22Rv1 (cell line): ENCODE results near the gene CLSTN2.

Source experiments
- H3K27ac ChIP-seq: fragments of 450-650 bp; 2 replicates; pipeline ENCODE4 v1.5.1; 2017
- ZFX ChIP-seq: fragments of 450-650 bp; IDR thresholded peaks from 2 replicates; pipeline ENCODE4 v1.6.1; 2017; ENCODE audit warnings: antibody characterized with exemption, borderline replicate concordance
- TF ChIP-seq, protein P1 (sequence below): fragments of 450-650 bp; IDR thresholded peaks from 2 replicates; pipeline ENCODE4 v1.5.1; 2017; ENCODE audit warnings: mild to moderate bottlenecking

Gene CLSTN2

DNA sequence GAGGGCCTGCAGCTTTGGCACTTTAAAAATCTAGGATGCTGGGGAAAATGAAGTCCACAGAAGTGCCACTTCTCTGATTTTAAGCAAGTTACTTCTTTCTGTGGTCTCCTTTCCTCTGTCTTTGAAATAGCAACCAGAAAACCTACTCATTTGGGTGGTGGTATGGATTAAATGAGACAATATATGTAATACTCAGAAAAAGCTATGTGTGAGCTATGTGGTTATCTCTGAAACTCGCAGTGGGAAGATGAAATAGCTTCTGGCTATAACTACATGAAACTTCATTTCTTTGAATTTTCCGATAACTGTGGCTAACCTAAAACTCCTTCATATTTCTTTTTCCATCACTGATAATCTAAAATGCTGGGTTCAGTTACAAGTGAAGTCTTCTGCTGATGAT is 368.9 kb downstream of the CLSTN2 start:
- no peak for TF ChIP-seq ZFX
- TF ChIP-seq, protein P1, sequence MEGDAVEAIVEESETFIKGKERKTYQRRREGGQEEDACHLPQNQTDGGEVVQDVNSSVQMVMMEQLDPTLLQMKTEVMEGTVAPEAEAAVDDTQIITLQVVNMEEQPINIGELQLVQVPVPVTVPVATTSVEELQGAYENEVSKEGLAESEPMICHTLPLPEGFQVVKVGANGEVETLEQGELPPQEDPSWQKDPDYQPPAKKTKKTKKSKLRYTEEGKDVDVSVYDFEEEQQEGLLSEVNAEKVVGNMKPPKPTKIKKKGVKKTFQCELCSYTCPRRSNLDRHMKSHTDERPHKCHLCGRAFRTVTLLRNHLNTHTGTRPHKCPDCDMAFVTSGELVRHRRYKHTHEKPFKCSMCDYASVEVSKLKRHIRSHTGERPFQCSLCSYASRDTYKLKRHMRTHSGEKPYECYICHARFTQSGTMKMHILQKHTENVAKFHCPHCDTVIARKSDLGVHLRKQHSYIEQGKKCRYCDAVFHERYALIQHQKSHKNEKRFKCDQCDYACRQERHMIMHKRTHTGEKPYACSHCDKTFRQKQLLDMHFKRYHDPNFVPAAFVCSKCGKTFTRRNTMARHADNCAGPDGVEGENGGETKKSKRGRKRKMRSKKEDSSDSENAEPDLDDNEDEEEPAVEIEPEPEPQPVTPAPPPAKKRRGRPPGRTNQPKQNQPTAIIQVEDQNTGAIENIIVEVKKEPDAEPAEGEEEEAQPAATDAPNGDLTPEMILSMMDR, result no peak

GRCh38 chr3:140308535-140308934 is 373.6 kb downstream of the CLSTN2 start:
- TF ChIP-seq, protein P1, result no peak
- no peak for TF ChIP-seq ZFX
- no peak overlapping the region for H3K27ac ChIP-seq

More for the DNA sequence above, 368.9 kb downstream of the CLSTN2 start:
- no peak overlapping the region for H3K27ac ChIP-seq

- TF ChIP-seq ZFX, result no peak
- TF ChIP-seq, protein P1, result no peak
- H3K27ac ChIP-seq, result no peak overlapping the region
These were observed 376.4 kb downstream of the CLSTN2 start for GRCh38 chr3:140311428-140311827.

DNA sequence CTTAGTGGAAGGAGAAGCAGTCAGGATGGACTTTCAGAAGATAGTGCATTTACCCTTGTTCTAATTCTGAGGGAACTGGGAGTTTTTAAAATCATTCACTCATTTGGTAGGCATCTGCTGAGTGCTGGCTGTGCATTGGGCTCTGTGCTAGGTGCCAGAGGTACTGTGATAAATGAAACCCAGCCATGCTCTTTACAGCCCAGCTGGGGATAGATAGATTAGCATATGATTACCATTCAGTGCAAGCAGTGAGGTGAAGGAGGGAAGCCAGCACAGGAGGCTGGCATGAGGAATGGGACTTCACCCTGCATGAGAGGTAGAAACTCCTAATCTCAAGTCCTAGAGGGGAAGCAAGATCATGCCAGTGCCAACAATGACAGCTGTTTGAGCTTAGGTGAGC is 381.0 kb downstream of the CLSTN2 start:
- no peak overlapping the region for H3K27ac ChIP-seq
- TF ChIP-seq ZFX, result no peak
- TF ChIP-seq, protein P1, result no peak

DNA sequence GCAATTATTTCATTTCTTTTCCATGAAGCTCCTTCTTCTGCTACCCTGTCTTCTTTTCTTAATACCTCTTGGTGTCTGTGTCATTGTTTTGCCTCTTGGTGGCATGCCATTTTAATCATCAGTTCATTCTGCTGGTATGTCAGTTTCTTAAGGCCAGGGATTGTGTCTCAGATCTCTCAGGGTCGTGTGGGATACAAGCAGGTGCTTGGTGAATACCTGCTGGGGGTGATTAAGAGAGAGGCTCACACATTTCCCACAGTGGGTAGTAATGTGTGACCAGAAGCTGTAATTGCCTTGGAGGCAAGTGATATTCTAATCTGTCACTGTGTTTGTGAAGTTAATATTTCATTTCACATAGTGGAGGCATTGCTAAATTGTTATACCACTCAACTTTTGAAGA is 381.5 kb downstream of the CLSTN2 start:
- TF ChIP-seq ZFX, result no peak
- TF ChIP-seq, protein P1, result no peak

DNA sequence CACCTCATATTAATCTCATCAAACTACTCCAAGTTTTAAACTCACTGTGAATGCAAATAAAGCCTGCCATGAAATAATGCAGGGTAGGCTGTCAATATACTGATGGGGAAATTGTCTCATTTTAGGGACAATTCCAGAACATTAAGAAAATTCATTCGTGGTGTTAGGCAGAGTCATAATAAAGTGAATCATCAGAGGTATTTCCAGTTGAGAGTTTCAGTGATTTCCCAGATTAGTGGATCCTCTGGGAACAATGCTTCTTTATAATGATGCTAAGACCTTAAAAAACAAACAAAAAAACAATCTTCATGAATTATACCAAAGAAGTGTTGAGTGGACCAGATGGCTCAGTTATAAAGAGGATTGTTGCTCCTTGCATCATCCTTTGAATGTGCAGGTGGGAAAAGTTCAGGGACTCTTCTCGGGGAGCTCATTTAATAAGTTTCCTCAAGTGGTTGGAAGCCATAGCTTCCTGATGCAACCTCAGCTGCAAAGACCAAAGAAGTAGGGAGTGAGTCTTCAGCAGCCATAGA is 381.9 kb downstream of the CLSTN2 start:
- TF ChIP-seq, protein P1, result no peak
- no peak overlapping the region for H3K27ac ChIP-seq

More for the DNA sequence above, 381.5 kb downstream of the CLSTN2 start:
- no peak overlapping the region for H3K27ac ChIP-seq

GRCh38 chr3:140319739-140320138 is 384.8 kb downstream of the CLSTN2 start:
- no peak overlapping the region for H3K27ac ChIP-seq
- TF ChIP-seq ZFX, result no peak
- TF ChIP-seq, protein P1, result no peak
